Liver (tissue), 3 donors: ENCODE data around the gene TP53TG5.

ENCODE experiments used
- GABPA ChIP-seq, 2 donors: IDR thresholded peaks in 1 of 2; conservative IDR thresholded peaks in 1 of 2; 2 replicates each; pipeline ENCODE4 v1.6.1; 2016; ENCODE audit warnings: antibody characterized with exemption in 2 of 2, mild to moderate bottlenecking in 1 of 2, moderate library complexity in 1 of 2
- JUND ChIP-seq, 2 donors: IDR thresholded peaks; 2 replicates each; pipeline ENCODE4 v1.6.1; 2016; ENCODE audit warnings: antibody characterized with exemption in 2 of 2
- RAD21 ChIP-seq, 2 donors: IDR thresholded peaks; 2 replicates each; pipeline ENCODE4 v1.6.1; 2016; ENCODE audit warnings: antibody characterized with exemption in 2 of 2, mild to moderate bottlenecking in 2 of 2
- SP1 ChIP-seq: IDR thresholded peaks from 2 replicates; pipeline ENCODE4 v1.6.1; 2018; ENCODE audit warnings: antibody characterized with exemption, mild to moderate bottlenecking
- TAF1 ChIP-seq: conservative IDR thresholded peaks from 2 replicates; pipeline ENCODE4 v1.6.1; 2016; ENCODE audit warnings: antibody characterized with exemption, mild to moderate bottlenecking
- TF ChIP-seq, protein P1 (sequence below): fragments of 150-350 bp; IDR thresholded peaks from 2 replicates; pipeline ENCODE4 v1.5.1; 2017; ENCODE audit warnings: improper control_type of control experiment, low read depth, low read length; ENCODE audit not compliant: missing input control
- TF ChIP-seq, protein P2 (sequence below): IDR thresholded peaks from 2 replicates; pipeline ENCODE4 v1.6.1; 2016; ENCODE audit warnings: antibody characterized with exemption
- TF ChIP-seq, protein P3 (sequence below): IDR thresholded peaks from 2 replicates; pipeline ENCODE4 v1.6.1; 2016; ENCODE audit warnings: antibody characterized with exemption
- donor health status: healthy.
- donor health status: healthy.

DNA sequence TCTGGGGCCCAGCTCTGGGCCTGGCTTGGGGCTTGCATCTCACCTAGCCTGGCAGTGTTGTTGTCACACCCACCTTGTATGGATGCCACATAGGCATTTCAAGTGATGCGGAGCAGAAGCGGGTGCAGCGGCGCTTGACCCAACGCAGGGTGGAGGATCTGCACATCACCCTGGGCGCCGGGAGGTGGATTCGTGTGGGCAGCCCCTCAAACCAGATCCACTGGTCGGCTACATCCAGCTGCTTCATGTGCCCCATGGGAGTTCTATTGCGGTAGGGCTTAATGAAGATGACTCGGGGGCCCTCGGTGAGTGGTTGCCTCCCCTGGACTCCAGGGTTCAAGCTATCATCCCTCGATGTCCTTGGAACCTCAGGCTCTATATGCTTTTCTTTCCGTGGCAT is 3.2 kb downstream of the TP53TG5 start:
- TF ChIP-seq, protein P1, sequence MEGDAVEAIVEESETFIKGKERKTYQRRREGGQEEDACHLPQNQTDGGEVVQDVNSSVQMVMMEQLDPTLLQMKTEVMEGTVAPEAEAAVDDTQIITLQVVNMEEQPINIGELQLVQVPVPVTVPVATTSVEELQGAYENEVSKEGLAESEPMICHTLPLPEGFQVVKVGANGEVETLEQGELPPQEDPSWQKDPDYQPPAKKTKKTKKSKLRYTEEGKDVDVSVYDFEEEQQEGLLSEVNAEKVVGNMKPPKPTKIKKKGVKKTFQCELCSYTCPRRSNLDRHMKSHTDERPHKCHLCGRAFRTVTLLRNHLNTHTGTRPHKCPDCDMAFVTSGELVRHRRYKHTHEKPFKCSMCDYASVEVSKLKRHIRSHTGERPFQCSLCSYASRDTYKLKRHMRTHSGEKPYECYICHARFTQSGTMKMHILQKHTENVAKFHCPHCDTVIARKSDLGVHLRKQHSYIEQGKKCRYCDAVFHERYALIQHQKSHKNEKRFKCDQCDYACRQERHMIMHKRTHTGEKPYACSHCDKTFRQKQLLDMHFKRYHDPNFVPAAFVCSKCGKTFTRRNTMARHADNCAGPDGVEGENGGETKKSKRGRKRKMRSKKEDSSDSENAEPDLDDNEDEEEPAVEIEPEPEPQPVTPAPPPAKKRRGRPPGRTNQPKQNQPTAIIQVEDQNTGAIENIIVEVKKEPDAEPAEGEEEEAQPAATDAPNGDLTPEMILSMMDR, result no peak
- TF ChIP-seq RAD21 (IDR thresholded peaks at IDR 0.05) (no peak), TAF1 (no peak), GABPA (IDR thresholded peaks at IDR 0.05 in 1 of 2, conservative IDR thresholded peaks at IDR 0.05 in 1 of 2) (no peak), JUND (IDR thresholded peaks at IDR 0.05) (no peak), SP1 (no peak)
- TF ChIP-seq, protein P2, sequence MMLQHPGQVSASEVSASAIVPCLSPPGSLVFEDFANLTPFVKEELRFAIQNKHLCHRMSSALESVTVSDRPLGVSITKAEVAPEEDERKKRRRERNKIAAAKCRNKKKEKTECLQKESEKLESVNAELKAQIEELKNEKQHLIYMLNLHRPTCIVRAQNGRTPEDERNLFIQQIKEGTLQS, result no peak
- TF ChIP-seq, protein P3, sequence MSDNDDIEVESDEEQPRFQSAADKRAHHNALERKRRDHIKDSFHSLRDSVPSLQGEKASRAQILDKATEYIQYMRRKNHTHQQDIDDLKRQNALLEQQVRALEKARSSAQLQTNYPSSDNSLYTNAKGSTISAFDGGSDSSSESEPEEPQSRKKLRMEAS, result no peak
